ENCODE data around the gene NUB1.

The NUB1 gene

GRCh38 chr7:151378011-151378410 is 36.4 kb downstream of the NUB1 start:
- Histone ChIP-seq H4K20me1 (ENCODE audit: control insufficient read depth, insufficient read depth, low read depth, low read length) (0 out of 2 replicates have a peak, but pooled peaks cover 4% of the 10 kb centered on the region), H3K4me2 (ENCODE audit: low read length) (no peak overlapping the region), H3F3A (ENCODE audit: control insufficient read depth, insufficient read depth) (no peaks in the 10 kb centered on the region), H3K27ac (ENCODE audit: low read depth, low read length) (no peak overlapping the region), H3K4me1 (ENCODE audit: control insufficient read depth, low read length) (peaks cover 16% of the 10 kb centered on the region), H3K4me3 (ENCODE audit: low read length) (no peak overlapping the region), H3K27me3 (ENCODE audit: control insufficient read depth, low read length) (peaks cover 21% of the 10 kb centered on the region), H3K79me2 (ENCODE audit: control insufficient read depth, low read length) (no peaks in the 10 kb centered on the region), H3K9me2 (replicated peaks; ENCODE audit: control insufficient read depth, low read length) (no peaks in the 10 kb centered on the region), H3K9me3 (ENCODE audit: control insufficient read depth, insufficient read depth, low read length) (no peaks in the 10 kb centered on the region), H3K36me3 (ENCODE audit: control insufficient read depth, low read length) (peaks cover 13% of the 10 kb centered on the region)
- no peak for TF ChIP-seq CTCF (IDR thresholded peaks at IDR 0.05; ENCODE audit: low read depth, low read length, poor library complexity, severe bottlenecking)
- no peak for TF ChIP-seq EZH2phosphoT487 (IDR thresholded peaks at IDR 0.05; ENCODE audit: borderline replicate concordance, low read length)

DNA sequence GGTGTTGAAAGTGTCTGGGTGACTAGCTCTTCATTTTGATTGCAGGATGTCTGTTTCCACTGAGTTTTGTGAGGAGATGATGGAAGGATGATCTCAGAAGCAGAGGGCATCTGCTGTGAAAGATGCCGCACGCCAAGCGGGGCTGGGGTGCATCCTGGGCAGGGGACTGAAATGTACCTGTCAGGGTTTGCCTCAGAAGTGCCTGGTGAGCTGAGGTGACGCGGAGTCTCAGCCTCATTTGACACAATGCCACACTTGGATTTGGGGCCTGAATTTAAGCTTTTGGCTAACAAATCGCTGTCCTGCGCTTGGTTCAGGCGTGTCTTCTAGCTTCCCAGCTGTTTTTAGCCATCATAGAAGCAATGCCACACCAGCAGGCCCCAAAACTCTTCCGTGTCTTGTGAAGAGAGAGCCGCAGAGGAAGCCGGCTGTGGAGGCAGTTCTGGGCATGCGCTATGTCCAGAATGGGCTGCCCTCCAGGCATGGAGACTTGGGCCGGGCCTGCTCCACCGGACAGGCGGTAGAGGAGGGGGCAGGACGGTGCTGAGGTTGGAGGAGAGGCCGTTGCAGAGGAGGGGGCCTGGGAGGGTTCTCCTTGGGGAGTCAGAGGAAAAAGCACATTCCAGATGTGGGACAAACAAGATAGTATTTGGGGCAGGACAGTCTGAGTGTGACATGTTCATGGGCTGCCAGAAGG is 37.0 kb downstream of the NUB1 start:
- TF ChIP-seq CTCF (IDR thresholded peaks at IDR 0.05; ENCODE audit: low read depth, low read length, poor library complexity, severe bottlenecking) (no peak), EZH2phosphoT487 (IDR thresholded peaks at IDR 0.05; ENCODE audit: borderline replicate concordance, low read length) (no peak)
- 0 out of 2 replicates have a peak, but pooled peaks cover 4% of the 10 kb centered on the region for H4K20me1 ChIP-seq (ENCODE audit: control insufficient read depth, insufficient read depth, low read depth, low read length)
- H3F3A ChIP-seq (ENCODE audit: control insufficient read depth, insufficient read depth) = no peaks in the 10 kb centered on the region
- peaks cover 16% of the 10 kb centered on the region for H3K4me1 ChIP-seq (ENCODE audit: control insufficient read depth, low read length)
- H3K79me2 ChIP-seq (ENCODE audit: control insufficient read depth, low read length) = no peaks in the 10 kb centered on the region
- H3K27me3 ChIP-seq (ENCODE audit: control insufficient read depth, low read length) = peaks cover 24% of the 10 kb centered on the region
- H3K4me3 ChIP-seq (ENCODE audit: low read length) = no peak overlapping the region
- H3K36me3 ChIP-seq (ENCODE audit: control insufficient read depth, low read length) = peaks cover 13% of the 10 kb centered on the region
- no peak overlapping the region for H3K4me2 ChIP-seq (ENCODE audit: low read length)
- H3K27ac ChIP-seq (ENCODE audit: low read depth, low read length) = no peak overlapping the region
- H3K9me2 ChIP-seq (replicated peaks; ENCODE audit: control insufficient read depth, low read length) = no peaks in the 10 kb centered on the region
- H3K9me3 ChIP-seq (ENCODE audit: control insufficient read depth, insufficient read depth, low read length) = no peaks in the 10 kb centered on the region

- no peak for TF ChIP-seq EZH2phosphoT487 (IDR thresholded peaks at IDR 0.05; ENCODE audit: borderline replicate concordance, low read length)
- TF ChIP-seq CTCF (IDR thresholded peaks at IDR 0.05; ENCODE audit: low read depth, low read length, poor library complexity, severe bottlenecking) = no peak
- Histone ChIP-seq H3K36me3 (ENCODE audit: control insufficient read depth, low read length) (peaks cover 9% of the 10 kb centered on the region), H3K4me2 (ENCODE audit: low read length) (no peak overlapping the region), H3K27ac (ENCODE audit: low read depth, low read length) (no peak overlapping the region), H3K9me2 (replicated peaks; ENCODE audit: control insufficient read depth, low read length) (no peaks in the 10 kb centered on the region), H3K9me3 (ENCODE audit: control insufficient read depth, insufficient read depth, low read length) (no peaks in the 10 kb centered on the region), H3K27me3 (ENCODE audit: control insufficient read depth, low read length) (peaks cover 29% of the 10 kb centered on the region), H3K4me1 (ENCODE audit: control insufficient read depth, low read length) (peaks cover 16% of the 10 kb centered on the region), H3K4me3 (ENCODE audit: low read length) (no peak overlapping the region), H3F3A (ENCODE audit: control insufficient read depth, insufficient read depth) (no peaks in the 10 kb centered on the region), H3K79me2 (ENCODE audit: control insufficient read depth, low read length) (no peaks in the 10 kb centered on the region), H4K20me1 (ENCODE audit: control insufficient read depth, insufficient read depth, low read depth, low read length) (0 out of 2 replicates have a peak, but pooled peaks cover 4% of the 10 kb centered on the region)
Observed at GRCh38 chr7:151379193-151379520, 37.5 kb downstream of the NUB1 start.
